Right lobe of liver (tissue), 4 donors: Measurements from ENCODE around the gene DLG5.

Experiments used
- CTCF ChIP-seq, 4 donors: fragments of 200-600 bp in 3 of 4; fragments of 450-650 bp in 1 of 4; IDR thresholded peaks; one replicate each; pipeline versions ENCODE4 v1.5.1 to v1.8.0; 2016 to 2022; ENCODE audit warnings: antibody characterized with exemption in 4 of 4, mild to moderate bottlenecking in 2 of 4
- POLR2A ChIP-seq: fragments of 450-650 bp; IDR thresholded peaks from one replicate; pipeline ENCODE4 v1.6.1; 2017; ENCODE audit warnings: antibody characterized with exemption, mild to moderate bottlenecking
- donor health status: DM: no; HTN: no; CAD: no.
- donor health status: DM: no; HTN: no; CAD: no.
- donor health status: DM: no; HTN: yes; CAD: no.

DNA sequence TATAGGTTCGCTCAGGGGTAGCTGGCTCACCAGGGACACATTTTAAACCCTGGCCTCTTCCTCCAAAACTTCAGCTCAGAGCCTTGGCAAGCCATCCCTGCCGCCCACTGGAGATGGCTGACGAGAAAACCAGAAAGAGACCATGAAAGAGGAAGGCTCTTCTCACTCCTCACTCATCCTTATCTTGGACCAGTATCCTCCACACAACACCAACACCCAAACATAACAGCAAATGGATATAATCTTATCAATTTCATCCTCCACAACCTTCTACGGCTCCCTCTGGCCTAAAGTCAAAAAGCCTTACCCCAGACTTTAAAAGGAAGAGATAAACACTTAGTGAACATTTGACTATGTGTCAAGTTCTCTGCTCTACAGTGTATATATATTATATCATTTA, 26.9 kb downstream of the DLG5 start:
- TF ChIP-seq CTCF (IDR thresholded peaks at IDR 0.05) (no peak), POLR2A (no peak)
